HG03354 (cell line): ENCODE results near the gene NUDT19.
"Not testable (repeated sequence)": the region's sequence is repeated elsewhere in the genome, so short reads cannot be mapped to it uniquely, and the experiment has no call there.

Experiments
- ATAC-seq: cut with Tn5 transposase; IDR thresholded peaks from one replicate; pipeline ENCODE4 v1.9.1; 2021; ENCODE audit warnings: mild to moderate bottlenecking; ENCODE audit not compliant: unreplicated experiment, poor library complexity, severe bottlenecking

The NUDT19 gene

DNA sequence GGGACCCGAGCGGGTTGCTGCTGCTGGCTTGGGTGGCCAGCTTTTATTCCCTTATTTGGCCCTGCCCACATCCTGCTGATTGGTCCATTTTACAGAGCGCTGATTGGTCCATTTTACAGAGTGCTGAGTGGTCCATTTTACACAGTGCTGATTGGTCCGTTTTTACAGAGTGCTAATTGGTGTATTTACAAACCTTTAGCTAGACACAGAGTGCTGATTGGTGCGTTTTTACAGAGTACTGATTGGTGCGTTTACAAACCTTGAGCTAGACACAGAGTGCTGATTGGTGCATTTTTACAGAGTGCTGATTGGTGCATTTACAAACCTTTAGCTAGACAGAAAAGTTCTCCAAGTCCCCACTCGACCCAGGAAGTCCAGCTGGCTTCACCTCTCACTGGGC is 8.5 kb downstream of the NUDT19 start:
- ATAC-seq = not testable (repeated sequence)

DNA sequence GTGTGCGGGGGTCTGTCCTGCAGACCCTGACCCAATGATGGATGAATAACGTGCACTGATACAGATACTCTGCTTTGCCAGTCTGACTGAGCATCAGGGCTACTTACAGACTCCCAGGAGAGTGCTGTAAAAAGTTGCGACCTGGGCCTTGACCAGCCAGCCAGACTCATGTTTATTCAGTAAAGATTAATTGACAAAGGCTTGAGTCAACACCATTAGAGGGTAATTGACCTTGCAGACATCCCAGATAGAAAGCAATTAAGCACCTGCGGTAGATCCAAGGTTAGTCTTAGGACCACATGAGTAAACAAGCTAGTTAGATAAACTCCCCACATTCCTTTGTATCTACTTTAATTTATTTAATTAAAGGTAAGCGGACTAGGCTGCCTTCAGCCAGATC is 10.4 kb downstream of the NUDT19 start:
- ATAC-seq = no peak

DNA sequence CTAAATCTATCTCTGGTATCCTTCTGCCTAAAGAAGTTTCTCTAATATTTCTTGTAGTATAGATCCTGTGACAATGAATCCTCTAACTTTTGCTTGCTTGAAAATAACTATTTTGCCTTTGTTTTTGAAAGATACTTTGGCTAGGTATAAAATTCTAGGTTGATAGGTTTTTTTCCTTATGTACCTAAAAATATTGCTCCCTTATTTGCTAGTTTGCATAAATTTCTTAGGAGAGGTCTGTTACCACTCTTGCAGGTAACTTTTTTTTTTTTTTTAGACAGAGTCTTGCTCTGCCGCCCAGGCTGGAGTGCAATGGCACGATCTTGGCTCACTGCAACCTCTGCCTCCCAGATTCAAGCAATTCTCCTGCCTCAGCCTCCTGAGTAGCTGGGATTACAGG is 12.4 kb downstream of the NUDT19 start:
- ATAC-seq = not testable (repeated sequence)

DNA sequence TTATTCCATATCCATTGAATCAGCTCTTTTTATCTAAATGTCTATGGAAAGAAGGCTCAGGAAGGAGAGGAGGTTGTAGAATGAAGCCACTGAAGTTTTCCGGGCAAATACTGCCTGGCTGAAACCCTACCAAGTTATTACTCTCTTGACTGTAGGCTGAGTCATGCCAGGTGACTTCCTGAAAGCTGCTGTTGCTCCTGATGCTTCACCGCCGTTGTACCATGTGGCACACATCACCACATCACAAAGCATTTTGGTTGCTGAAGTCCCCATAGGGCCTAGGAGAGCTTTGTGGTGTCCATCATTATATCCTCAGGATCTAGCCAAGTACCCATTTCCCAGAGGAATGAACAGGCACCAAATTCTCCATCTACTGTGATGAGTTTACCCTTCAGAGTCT is 16.8 kb downstream of the NUDT19 start:
- ATAC-seq = no peak

DNA sequence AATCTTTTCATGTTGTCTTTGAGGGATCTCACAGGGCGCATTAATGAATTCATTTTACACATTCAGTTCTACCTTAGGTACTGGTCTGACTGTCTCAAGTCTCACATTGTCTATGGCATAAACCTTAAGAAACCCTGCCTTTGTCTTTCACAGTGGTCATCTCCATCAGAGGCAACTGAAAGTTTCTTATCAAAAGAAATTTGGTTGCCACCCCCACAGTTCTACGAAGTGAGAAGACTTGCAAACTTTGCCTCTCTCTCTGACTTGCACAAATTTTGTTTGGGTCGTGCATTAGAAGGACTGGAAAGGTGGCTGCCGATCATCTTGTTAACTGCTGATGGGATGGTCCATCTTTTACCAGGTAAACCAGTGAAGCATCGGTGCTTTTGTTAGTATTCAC is 17.4 kb downstream of the NUDT19 start:
- no peak for ATAC-seq

DNA sequence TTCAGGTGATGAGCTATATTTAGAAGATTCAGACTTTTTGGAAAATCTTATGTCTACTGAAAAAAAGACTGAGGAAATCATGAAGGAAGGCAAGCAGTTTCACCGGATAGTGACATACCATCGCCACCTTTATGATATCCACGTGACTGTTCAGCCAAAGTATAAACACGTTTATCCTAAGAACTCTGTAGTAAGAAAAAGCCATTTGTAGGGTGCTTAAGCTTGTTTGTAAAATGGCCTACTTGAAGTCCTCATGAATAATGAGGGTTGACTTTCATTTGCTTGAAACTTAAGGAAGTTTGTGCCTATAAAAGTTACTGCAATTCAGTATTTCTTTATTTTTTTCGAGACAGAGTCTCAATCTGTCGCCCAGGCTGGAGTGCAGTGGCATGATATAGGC is 20.1 kb downstream of the NUDT19 start:
- no peak for ATAC-seq

DNA sequence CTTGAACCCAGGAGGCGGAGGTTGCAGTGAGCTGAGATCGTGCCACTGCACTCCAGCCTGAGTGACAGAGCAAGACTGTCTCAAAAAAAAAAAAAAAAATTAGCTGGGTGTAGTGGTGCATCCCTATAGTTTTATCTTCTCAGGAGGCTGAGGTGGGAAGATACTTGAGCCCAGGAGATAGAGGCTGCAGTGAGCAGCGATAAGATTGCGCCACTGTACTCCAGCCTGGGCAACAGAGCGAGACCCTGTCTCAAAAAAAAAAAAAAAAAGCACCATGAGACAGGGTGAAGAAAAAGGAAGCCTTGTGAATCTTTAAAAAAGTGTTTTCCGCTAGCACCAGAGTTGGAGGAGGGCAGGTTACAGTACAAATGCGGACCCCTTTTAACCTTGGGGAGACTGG is 24.6 kb downstream of the NUDT19 start:
- ATAC-seq = not testable (repeated sequence)

DNA sequence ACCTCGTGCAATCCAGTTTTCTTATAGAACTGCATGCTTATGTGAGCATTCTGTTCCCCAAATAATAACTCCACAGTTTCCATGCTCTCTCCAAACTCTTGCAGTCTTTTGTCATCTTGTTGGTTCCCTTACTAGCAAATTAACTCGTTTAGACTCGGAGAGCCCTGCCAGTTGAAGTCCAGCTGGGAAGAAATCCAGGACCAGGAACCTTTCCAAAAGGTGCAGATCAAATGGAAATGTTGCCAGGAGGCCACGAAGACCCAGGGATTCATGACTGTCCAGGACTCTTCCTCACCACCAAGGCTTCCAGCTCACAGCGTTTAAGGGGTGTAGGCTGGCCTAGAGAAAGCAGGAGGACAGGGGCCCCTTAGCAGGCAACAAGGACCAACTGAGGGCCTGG is 25.9 kb downstream of the NUDT19 start:
- ATAC-seq = no peak

DNA sequence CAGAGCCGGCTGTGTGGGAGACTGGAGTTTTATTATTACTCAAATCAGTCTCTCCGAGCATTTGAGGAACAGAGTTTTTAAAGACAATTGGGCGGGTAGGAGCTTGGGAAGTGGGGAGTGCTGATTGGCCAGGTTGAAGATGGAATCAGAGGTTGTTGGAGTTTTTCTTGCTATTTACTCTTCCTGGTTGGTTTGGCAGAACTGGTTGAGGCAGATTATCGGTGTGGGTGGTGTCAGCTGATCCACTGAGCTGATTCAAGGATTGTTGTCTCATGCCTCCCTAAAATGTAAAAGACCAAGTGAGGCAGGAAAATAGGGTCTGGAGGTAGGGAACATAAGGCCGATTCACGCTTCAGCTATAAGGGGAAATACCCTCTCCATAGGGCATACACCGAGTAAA is 26.7 kb downstream of the NUDT19 start:
- no peak for ATAC-seq

DNA sequence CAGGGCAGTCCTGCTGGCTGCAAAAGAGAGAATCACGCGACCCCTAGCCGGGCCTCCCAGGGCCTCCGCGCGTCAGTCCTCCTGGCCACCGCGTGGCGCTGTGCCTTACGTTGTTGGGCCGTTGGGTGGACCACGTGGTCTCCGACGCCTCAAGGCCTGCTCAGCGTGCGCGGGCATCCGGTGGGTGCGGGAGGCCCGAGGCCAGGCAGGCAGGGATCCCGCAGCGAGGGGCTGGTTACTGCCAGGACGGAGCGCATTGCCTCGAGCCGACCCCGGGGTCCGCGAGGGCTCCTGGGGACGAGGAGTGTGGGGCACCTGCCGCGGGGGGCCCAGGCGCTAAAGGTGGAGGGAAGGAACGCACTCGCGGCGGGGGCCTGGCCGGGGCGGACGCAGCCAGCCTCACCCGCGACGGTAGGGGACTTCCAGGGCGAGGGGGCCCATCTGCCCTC is 28.0 kb downstream of the NUDT19 start, which contains the start of gene TDRD12:
TSS of gene TDRD12 (plus strand) at position 157 of the 449 bp plus-strand sequence. CDS start 306 bp downstream, outside the sequence.
- no peak for ATAC-seq

DNA sequence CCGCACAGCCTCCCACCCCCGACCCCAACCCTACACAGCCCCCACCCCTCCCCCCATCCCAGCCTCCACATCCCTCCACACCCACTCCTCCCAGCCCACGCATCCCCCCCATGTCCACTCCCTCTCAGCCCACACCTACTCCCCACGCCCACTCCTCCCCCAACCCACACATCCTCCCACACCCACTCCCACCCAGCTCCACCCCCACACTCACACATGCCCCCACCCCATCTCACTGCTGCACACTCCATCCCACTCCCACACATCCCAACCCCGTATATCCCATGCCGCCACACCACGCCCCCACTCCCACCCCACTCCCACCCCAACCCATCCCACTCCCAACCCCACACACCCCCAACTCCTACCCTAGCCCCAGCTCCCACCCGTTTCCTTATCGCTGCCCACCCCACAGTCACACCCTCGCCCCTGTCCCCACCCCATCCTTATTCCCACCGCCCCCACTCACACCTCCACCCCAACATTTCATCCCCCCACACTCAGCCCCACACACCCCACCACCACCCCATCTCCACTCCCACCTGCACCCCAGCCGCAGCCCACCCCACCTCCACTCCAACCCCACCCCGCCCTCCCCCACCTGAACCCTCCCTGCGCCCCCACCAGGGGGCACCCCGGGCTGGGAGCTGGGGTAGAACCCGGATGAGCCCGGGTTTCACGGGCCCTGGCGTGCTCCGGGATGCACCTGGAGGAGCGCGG is 28.8 kb downstream of the NUDT19 start:
- no peak for ATAC-seq

DNA sequence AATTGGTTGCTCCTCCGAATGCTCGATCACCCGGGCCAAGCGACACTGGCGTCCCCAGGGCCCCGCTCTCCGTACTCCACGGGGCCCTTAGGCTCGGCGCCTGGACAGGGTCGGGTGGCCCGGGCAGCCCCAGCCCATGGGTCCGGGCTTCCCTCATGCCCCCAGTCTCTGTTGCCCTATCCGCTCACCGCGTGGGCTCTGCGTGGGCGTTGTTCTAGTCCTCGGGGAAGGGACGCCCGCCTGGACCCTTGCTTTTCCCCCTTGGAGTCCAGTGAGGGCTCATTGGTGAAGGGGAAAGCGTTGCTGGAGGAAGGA is 29.3 kb downstream of the NUDT19 start:
- no peak for ATAC-seq

DNA sequence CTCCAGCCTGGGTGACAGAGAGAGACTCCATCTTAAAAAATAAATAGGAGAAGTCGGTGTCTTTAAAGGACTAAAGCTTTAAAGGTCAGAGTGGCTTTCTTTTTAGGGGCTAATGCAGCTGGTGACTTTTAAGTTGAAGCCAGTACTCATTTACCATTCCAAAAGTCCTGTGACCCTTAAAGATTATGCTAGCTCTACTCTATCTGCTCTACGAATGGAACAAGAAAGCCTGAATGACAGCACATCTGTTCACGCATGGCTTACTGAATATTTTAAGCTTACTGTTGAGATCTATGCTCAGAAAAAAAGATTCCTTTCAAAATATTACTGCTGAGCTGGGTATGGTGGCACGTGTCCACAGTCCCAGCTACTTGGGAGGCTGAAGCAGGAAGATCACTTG is 44.3 kb downstream of the NUDT19 start:
- no peak for ATAC-seq

DNA sequence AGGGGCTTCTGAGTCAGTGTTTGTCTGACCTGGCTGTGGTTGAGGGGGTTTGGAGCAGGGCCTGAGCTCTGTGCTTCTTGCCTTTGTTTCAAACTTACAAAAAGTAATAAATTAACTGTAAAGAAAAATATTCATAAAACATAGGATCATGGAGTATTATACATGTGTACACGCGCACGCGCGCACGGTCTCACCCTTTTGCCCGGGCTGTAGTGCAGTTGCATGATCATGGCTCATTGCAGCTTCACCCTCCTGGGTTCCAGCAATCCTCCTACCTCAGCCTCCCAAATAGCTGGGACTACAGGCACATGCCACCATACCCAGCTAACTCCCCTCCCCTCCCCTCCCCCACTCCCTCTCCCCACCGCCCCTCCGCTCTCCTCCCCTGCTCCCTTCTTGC is 51.4 kb downstream of the NUDT19 start:
- no peak for ATAC-seq

DNA sequence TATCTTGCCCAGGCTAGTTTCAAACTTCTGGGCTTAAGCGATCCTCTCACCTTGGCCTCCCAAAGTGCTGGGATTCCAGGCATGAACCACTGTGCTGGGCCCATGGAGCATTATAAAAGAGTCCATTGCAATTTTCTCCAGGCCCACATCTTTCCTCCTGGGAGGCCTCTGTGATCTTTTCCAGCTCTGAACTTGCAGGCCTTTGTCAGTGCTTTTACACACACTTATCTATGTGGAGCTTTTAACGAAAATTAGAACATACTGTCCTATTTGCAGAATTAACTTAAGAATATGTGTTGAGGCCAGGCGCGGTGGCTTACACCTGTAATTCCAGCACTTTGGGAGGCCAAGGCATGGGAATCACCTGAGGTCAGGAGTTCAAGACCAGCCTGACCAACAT is 51.8 kb downstream of the NUDT19 start:
- ATAC-seq = no peak

DNA sequence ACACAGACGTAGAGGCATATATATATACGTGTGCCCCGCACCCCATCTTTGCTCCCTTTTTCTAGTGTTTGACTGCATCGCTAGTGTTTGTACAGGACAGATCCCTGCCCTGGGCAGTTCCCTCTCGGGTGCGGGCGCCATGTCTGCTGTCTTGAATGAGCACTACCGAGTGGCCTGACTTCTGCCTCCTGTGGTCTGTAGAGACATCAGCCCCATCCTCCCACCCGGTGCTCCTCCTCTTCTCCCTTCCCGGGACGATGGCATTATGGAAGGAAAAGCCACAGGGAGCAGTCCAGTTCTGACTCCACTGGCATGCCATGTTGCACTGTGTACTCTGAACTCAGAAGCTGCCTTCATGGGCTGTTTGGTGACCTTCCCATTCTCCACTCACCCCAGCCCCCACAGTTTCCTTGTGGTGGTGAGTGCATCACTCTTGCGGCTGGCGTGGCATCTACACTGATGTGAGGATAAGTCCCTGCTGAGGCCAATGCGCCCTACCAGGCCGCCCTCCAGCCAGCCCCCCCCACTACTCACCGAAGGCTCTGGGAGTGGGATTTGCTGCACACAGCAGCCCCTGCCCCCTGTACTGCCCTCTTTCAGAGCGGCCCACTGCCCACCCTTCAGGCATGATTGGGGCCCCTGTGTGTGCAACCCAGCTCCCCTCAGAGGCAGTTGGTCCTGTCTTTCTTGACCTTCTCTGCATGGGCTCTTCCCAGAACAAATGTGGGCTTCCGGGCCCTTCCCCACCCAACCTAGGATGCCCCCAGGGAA is 53.1 kb downstream of the NUDT19 start:
- no peak for ATAC-seq

DNA sequence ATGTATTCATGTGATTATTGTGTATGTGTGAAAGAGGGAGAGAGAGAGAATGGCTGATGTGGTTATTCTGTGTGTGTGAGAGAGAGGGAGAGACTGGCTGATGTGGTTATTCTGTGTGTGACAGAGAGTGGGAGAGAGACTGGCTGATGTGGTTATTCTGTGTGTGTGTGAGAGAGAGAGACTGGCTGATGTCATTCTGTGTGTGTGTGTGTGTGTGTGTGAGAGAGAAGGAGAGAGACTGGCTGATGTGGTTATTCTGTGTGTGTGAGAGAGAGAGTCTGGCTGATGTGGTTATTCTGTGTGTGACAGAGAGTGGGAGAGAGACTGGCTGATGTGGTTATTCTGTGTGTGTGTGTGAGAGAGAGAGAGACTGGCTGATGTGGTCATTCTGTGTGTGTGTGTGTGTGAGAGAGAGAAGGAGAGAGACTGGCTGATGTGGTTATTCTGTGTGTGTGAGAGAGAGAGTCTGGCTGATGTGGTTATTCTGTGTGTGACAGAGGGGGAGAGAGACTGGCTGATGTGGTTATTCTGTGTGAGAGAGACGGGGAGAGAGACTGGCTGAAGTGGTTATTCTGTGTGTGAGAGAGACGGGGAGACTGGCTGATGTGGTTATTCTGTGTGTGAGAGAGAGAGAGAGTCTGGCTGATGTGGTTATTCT is 54.1 kb downstream of the NUDT19 start:
- ATAC-seq = not testable (repeated sequence)

DNA sequence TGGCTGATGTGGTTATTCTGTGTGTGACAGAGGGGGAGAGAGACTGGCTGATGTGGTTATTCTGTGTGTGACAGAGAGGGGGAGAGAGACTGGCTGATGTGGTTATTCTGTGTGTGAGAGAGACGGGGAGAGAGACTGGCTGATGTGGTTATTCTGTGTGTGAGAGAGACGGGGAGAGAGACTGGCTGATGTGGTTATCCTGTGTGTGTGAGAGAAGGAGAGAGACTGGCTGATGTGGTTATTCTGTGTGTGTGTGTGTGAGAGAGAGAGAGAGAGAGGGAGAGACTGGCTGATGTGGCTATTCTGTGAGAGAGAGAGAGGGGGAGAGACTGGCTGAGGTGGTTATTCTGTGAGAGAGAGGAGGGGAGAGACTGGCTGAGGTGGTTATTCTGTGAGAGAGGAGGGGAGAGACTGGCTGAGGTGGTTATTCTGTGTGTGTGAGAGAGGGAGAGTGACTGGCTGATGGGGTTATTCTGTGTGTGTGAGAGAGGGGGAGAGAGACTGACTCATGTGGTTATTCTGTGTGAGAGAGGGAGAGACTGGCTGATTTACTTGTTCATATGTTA is 55.1 kb downstream of the NUDT19 start:
- ATAC-seq = not testable (repeated sequence)

DNA sequence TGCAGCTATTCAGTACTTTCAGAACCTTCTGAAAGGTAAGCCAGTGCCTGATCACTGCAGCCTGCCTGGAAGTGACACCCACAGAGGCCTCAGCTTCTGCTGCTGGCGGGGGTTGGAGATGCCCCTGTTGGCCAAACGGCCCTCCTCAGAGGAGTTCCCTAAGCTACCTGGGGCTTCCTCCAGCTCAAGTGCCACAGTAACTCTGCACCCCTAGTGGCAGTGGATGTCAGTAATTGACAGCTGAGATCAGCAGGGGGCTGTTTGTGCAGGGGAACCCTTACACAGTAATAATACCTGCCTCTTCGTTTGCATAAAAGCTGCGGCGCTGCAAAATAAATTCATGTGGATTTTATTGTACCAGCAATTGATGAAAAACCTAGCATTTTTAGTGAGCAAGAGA is 56.9 kb downstream of the NUDT19 start:
- peak; percentile 50 for ATAC-seq

DNA sequence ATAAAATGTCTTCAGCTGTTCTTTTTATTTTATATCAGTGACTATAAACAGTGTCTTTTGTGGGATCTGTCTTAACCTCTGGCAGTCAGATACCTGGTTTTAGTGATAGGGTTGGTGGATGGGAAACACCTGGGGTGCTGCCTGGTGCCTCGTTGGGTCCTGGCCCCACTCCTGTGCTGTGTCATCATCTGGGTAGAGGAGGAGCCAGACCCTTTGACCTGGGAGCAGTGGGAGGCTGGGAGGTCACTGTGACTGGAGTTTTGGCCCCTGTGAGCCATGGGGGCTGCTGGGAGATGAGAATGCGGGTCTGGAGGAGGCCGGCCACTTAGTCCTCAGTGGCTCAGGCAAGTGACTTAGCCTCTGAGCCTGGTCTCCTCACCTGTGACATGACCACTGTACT is 57.3 kb downstream of the NUDT19 start:
- ATAC-seq = no peak

DNA sequence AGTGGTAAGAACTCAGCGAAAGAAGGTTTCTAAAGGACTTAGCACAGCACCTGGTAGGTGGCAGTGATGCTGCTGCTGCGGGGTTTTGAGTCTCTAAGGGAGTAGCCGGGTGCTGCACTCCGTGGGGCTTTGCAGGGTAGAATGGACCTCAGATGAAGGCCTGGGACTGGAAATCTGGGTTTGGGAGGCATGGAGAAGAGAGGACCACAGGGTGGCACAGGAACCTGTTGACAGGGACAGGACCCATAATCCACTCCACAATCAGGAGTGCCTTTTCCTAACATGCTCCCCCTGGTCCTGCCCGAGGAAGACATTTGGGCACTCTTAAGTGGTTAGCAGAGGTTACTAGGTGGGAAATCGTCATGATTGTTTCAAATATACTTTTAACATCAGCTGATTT is 57.7 kb downstream of the NUDT19 start:
- no peak for ATAC-seq
